CD4-positive, alpha-beta memory T cell (primary cell): ENCODE results near the gene CCDC157. TPM values are rescaled to one million over a fixed set of nuclear protein-coding genes. Genes with fewer than 3 reads are reported as not detected.

Experiments used
- CTCF ChIA-PET: fragments of 350-600 bp; sonication (Branson Sonifier 250); formaldehyde crosslinking; loops from one replicate; lab custom pipeline; 2021; ENCODE audit warnings: inconsistent platforms; ENCODE audit not compliant: partially characterized antibody; lab: Charles Lee
- POLR2A ChIA-PET: fragments of 350-600 bp; sonication (Branson Sonifier 250); formaldehyde crosslinking; loops from one replicate; lab custom pipeline; 2021; ENCODE audit not compliant: partially characterized antibody; lab: Charles Lee
- DNase-seq, 5 donors: peaks; one replicate each; pipeline versions ENCODE4 v3.0.0 to v3.0.0-alpha.2; 2020 to 2022; ENCODE audit warnings: mixed read lengths in 1 of 5
- H3K27ac ChIP-seq: one replicate; pipeline ENCODE4 v1.7.0; 2013; ENCODE audit warnings: low read depth, low read length
- H3K27me3 ChIP-seq: 2 replicates; pipeline ENCODE4 v1.7.0; 2013; ENCODE audit warnings: mild to moderate bottlenecking, low read length, moderate library complexity; ENCODE audit not compliant: insufficient read depth
- H3K36me3 ChIP-seq: 2 replicates; pipeline ENCODE4 v1.7.0; 2013; ENCODE audit warnings: mild to moderate bottlenecking, low read length, moderate library complexity; ENCODE audit not compliant: insufficient read depth
- H3K4me1 ChIP-seq: 2 replicates; pipeline ENCODE4 v1.7.0; 2013; ENCODE audit warnings: mild to moderate bottlenecking, low read length, moderate library complexity; ENCODE audit not compliant: insufficient read depth
- H3K4me3 ChIP-seq, 2 donors: one replicate each; pipeline ENCODE4 v1.7.0; 2013; ENCODE audit warnings: low read length in 2 of 2, mild to moderate bottlenecking in 1 of 2
- H3K9me3 ChIP-seq, 2 donors: one replicate each; pipeline ENCODE4 v1.7.0; 2013; ENCODE audit warnings: low read length in 2 of 2, control low read depth in 1 of 2; ENCODE audit not compliant: control insufficient read depth in 1 of 2
- H3K27ac Mint-ChIP-seq, 7 donors: one replicate each; pipeline ENCODE4 v1.8.0; 2020 to 2021; ENCODE audit warnings: mixed read lengths in 7 of 7, mild to moderate bottlenecking in 6 of 7, inconsistent platforms in 3 of 7, moderate library complexity in 3 of 7
- H3K27me3 Mint-ChIP-seq, 2 donors: one replicate each; pipeline ENCODE4 v1.8.0; 2020 to 2021; ENCODE audit warnings: mixed read lengths in 2 of 2
- H3K36me3 Mint-ChIP-seq, 2 donors: one replicate each; pipeline ENCODE4 v1.8.0; 2020 to 2021; ENCODE audit warnings: mixed read lengths in 2 of 2, inconsistent platforms in 1 of 2, mild to moderate bottlenecking in 1 of 2
- H3K4me1 Mint-ChIP-seq, 4 donors: one replicate each; pipeline ENCODE4 v1.8.0; 2020 to 2021; ENCODE audit warnings: mixed read lengths in 4 of 4, mild to moderate bottlenecking in 1 of 4
- H3K4me3 Mint-ChIP-seq, 8 donors: one replicate each; pipeline ENCODE4 v1.8.0; 2020 to 2021; ENCODE audit warnings: mixed read lengths in 8 of 8, mild to moderate bottlenecking in 7 of 8, moderate library complexity in 6 of 8, inconsistent platforms in 3 of 8
- H3K9me3 Mint-ChIP-seq, 8 donors: one replicate each; pipeline ENCODE4 v1.8.0; 2020 to 2021; ENCODE audit warnings: mixed read lengths in 8 of 8, mild to moderate bottlenecking in 5 of 8, inconsistent platforms in 3 of 8, moderate library complexity in 1 of 8
- intact Hi-C: fragments of 100-400 bp; cut with micrococcal nuclease; formaldehyde crosslinking; loops from one replicate; pipeline ENCODE4 v1.15.1; 2023
- polyA plus RNA-seq, 2 donors: library from polyadenylated mRNA; unstranded; fragments of 300-500 nt; fragmentation: Illumina TruSeq; gene quantifications; one replicate each; pipeline ENCODE4 v1.2.3, GENCODE V29; 2021
- total RNA-seq, 2 experiments: library from RNA; stranded (reverse); gene quantifications; one replicate each; pipeline ENCODE4 v1.2.3, GENCODE V29; 2021

The CCDC157 gene
- total and polyA plus RNA-seq, 4 experiments from 2014 or later = 0.38 to 3.9 (median 2.5) TPM

GRCh38 chr22:30424534-30425326 is 67.9 kb downstream of the CCDC157 start:
- Histone ChIP-seq H3K27me3 (no peaks in the 10 kb centered on the region), H3K9me3 (no peaks in the 10 kb centered on the region), H3K4me1 (peaks cover 47% of the 10 kb centered on the region), H3K36me3 (no peaks in the 10 kb centered on the region), H3K4me3 (peak overlapping the region; percentile 44 to 71), H3K27ac (peak overlapping the region; percentile 89)
- no peaks in the 10 kb centered on the region for H3K9me3 Mint-ChIP-seq
- peak overlapping the region; percentile 96 to 99 (median 98) for H3K4me3 Mint-ChIP-seq
- H3K27ac Mint-ChIP-seq = peak overlapping the region; percentile 88 to 99 (median 99)
- intact Hi-C loops = loop anchor here (1.0 to 10.0 kb wide), 7 partner anchors 27 to 1252 kb away; partner anchors contain the start of genes CASTOR1, CCDC157, EWSR1 and PES1
- H3K4me1 Mint-ChIP-seq = peaks cover 35 to 72% (median 49%) of the 10 kb centered on the region in 4 donors
- CTCF ChIA-PET = interaction anchor here (0.8 to 7.8 kb wide), 15 partner anchors 11 to 317 kb away, joined by 3 to 194 read pairs (median 4); partner anchors contain the start of genes CASTOR1, RNF215 and SEC14L2
- no peak for DNase-seq
- H3K27me3 Mint-ChIP-seq = no peaks in the 10 kb centered on the region
- POLR2A ChIA-PET = interaction anchor here (0.7 to 7.0 kb wide), 29 partner anchors 10 to 1327 kb away, joined by 3 to 126 read pairs (median 4); partner anchors contain the start of genes ASCC2, CASTOR1, CCDC157 and MTMR3
- H3K36me3 Mint-ChIP-seq = peaks cover 12 to 34% of the 10 kb centered on the region in 2 donors

GRCh38 chr22:30425327-30425615 is 68.5 kb downstream of the CCDC157 start:
- CTCF ChIA-PET = interaction anchor here (0.9 to 7.8 kb wide), 8 partner anchors 10 to 158 kb away, joined by 3 to 194 read pairs (median 18); partner anchors contain the start of genes CASTOR1, RNF215 and SEC14L2
- Histone ChIP-seq H3K27me3 (no peaks in the 10 kb centered on the region), H3K36me3 (no peaks in the 10 kb centered on the region), H3K9me3 (no peaks in the 10 kb centered on the region), H3K27ac (peak overlapping the region; percentile 87), H3K4me3 (peak overlapping the region; percentile 44 to 97), H3K4me1 (peaks cover 47% of the 10 kb centered on the region)
- Mint-ChIP-seq H3K27ac (peak overlapping the region; percentile 88 to 99 (median 98)), H3K4me1 (peaks cover 35 to 72% (median 49%) of the 10 kb centered on the region in 4 donors), H3K36me3 (peaks cover 15 to 32% of the 10 kb centered on the region in 2 donors), H3K9me3 (no peaks in the 10 kb centered on the region), H3K27me3 (no peaks in the 10 kb centered on the region), H3K4me3 (peak overlapping the region; percentile 87 to 98 (median 93))
- POLR2A ChIA-PET = interaction anchor here (0.7 to 7.0 kb wide), 10 partner anchors 11 to 1327 kb away, joined by 3 to 126 read pairs (median 18); partner anchors contain the start of genes CASTOR1, CCDC157, SEC14L2 and SF3A1
- DNase-seq = no peak
- intact Hi-C loops = loop anchor here (2.0 to 10.0 kb wide), 4 partner anchors 68 to 1252 kb away; partner anchors contain the start of genes CCDC157, EWSR1, SF3A1 and UQCR10

GRCh38 chr22:30425616-30426387 is 69.0 kb downstream of the CCDC157 start, which contains the start of gene MTFP1:
MTFP1 (plus strand) TSS chr22:30425768; CDS start chr22:30425880, 112 bp downstream.
- DNase-seq = peak; percentile 56 to 65 (median 58)
- peak within 1 kb of the TSS; percentile 44 to 97 for H3K4me3 ChIP-seq
- Mint-ChIP-seq H3K4me1 (peaks cover 31 to 67% (median 48%) of the 10 kb centered on the region in 4 donors), H3K9me3 (no peaks in the 10 kb centered on the region), H3K27me3 (no peaks in the 10 kb centered on the region), H3K4me3 (peak within 1 kb of the TSS; percentile 96 to 99 (median 98)), H3K36me3 (peaks cover 10 to 27% of the 10 kb centered on the region in 2 donors), H3K27ac (peak within 1 kb of the TSS; percentile 88 to 99 (median 99))
- POLR2A ChIA-PET = interaction anchor here (0.7 to 7.0 kb wide), 11 partner anchors 10 to 1326 kb away, joined by 3 to 126 read pairs (median 11); partner anchors contain the start of genes CASTOR1, CCDC157, SEC14L2 and SF3A1
- no peaks in the 10 kb centered on the region for H3K9me3 ChIP-seq
- H3K27me3 ChIP-seq = no peaks in the 10 kb centered on the region
- intact Hi-C loops = loop anchor here (1.0 to 10.0 kb wide), 6 partner anchors 9 to 1251 kb away; partner anchors contain the start of genes CCDC157, EWSR1, SF3A1 and UQCR10
- CTCF ChIA-PET = interaction anchor here (0.8 to 7.8 kb wide), 12 partner anchors 8 to 349 kb away, joined by 3 to 194 read pairs (median 5); partner anchors contain the start of genes CASTOR1, RNF215 and SEC14L2
- H3K4me1 ChIP-seq = peaks cover 47% of the 10 kb centered on the region
- no peaks in the 10 kb centered on the region for H3K36me3 ChIP-seq
- H3K27ac ChIP-seq = peak within 1 kb of the TSS; percentile 89

Other genes with a start within 250 kb of the CCDC157 start
- gene LIF, start 110.2 kb upstream of the CCDC157 start, total RNA-seq = under 1 TPM; 0.26 to 0.58 TPM
- gene LIF, start 110.2 kb upstream of the CCDC157 start, polyA plus RNA-seq = not detected
- 1 to 10 TPM; 1.1 to 1.6 TPM for gene OSM, start 90.2 kb upstream of the CCDC157 start, total RNA-seq
- 100 to 1,000 TPM in 1 of 2 donors, 10 to 100 TPM in 1; 23.7 to 103 TPM for gene OSM, start 90.2 kb upstream of the CCDC157 start, polyA plus RNA-seq
- gene CASTOR1, start 67.5 kb upstream of the CCDC157 start, total RNA-seq = 10 to 100 TPM; 13.7 to 14.9 TPM
- 10 to 100 TPM; 11.3 to 17.5 TPM for gene CASTOR1, start 67.5 kb upstream of the CCDC157 start, polyA plus RNA-seq
- 10 to 100 TPM; 62.2 to 76.8 TPM for gene TBC1D10A, start 30.1 kb upstream of the CCDC157 start, total RNA-seq
- gene TBC1D10A, start 30.1 kb upstream of the CCDC157 start, polyA plus RNA-seq = 10 to 100 TPM; 60.6 to 61.6 TPM
- 100 to 1,000 TPM; 279 to 301 TPM for gene SF3A1, start 113 bp upstream of the CCDC157 start, total RNA-seq
- 100 to 1,000 TPM in 1 of 2 donors, 10 to 100 TPM in 1; 44.0 to 155 TPM for gene SF3A1, start 113 bp upstream of the CCDC157 start, polyA plus RNA-seq
- 1 to 10 TPM; 6.1 to 6.6 TPM for gene RNF215, start 30.4 kb downstream of the CCDC157 start, total RNA-seq
- gene RNF215, start 30.4 kb downstream of the CCDC157 start, polyA plus RNA-seq = under 1 TPM; 0.29 to 0.53 TPM
- gene SEC14L2, start 40.0 kb downstream of the CCDC157 start, total RNA-seq = 1 to 10 TPM; 6.0 to 8.6 TPM
- 10 to 100 TPM in 1 of 2 donors, 1 to 10 TPM in 1; 9.7 to 13.8 TPM for gene SEC14L2, start 40.0 kb downstream of the CCDC157 start, polyA plus RNA-seq
- 10 to 100 TPM; 13.5 to 15.7 TPM for gene MTFP1, start 68.8 kb downstream of the CCDC157 start, total RNA-seq
- 10 to 100 TPM; 31.1 to 47.4 TPM for gene MTFP1, start 68.8 kb downstream of the CCDC157 start, polyA plus RNA-seq
- gene SEC14L3, start 115.0 kb downstream of the CCDC157 start, total RNA-seq = not detected
- not detected for gene SEC14L3, start 115.0 kb downstream of the CCDC157 start, polyA plus RNA-seq
- gene SEC14L4, start 148.7 kb downstream of the CCDC157 start, total RNA-seq = not detected
- not detected for gene SEC14L4, start 148.7 kb downstream of the CCDC157 start, polyA plus RNA-seq
- gene SEC14L6, start 189.7 kb downstream of the CCDC157 start, total RNA-seq = not detected
- not detected for gene SEC14L6, start 189.7 kb downstream of the CCDC157 start, polyA plus RNA-seq
- 1 to 10 TPM; 1.4 to 2.8 TPM for gene GAL3ST1, start 217.7 kb downstream of the CCDC157 start, total RNA-seq
- gene GAL3ST1, start 217.7 kb downstream of the CCDC157 start, polyA plus RNA-seq = under 1 TPM in 1 of 2 donors, not detected in 1; 0.48 TPM
- gene PES1, start 234.9 kb downstream of the CCDC157 start, total RNA-seq = 10 to 100 TPM; 50.1 to 51.6 TPM
- gene PES1, start 234.9 kb downstream of the CCDC157 start, polyA plus RNA-seq = 10 to 100 TPM; 41.3 to 48.7 TPM